ENCODE results near the gene CAPRIN1. TPM values are rescaled to one million over a fixed set of nuclear protein-coding genes. Genes with fewer than 3 reads are reported as not detected.

CAPRIN1 gene
- total and polyA plus RNA-seq, 2 of the 8 experiments (the other 6 are each of a cell fraction or from before 2014, with no cell fraction given), result 221 to 317 TPM

DNA sequence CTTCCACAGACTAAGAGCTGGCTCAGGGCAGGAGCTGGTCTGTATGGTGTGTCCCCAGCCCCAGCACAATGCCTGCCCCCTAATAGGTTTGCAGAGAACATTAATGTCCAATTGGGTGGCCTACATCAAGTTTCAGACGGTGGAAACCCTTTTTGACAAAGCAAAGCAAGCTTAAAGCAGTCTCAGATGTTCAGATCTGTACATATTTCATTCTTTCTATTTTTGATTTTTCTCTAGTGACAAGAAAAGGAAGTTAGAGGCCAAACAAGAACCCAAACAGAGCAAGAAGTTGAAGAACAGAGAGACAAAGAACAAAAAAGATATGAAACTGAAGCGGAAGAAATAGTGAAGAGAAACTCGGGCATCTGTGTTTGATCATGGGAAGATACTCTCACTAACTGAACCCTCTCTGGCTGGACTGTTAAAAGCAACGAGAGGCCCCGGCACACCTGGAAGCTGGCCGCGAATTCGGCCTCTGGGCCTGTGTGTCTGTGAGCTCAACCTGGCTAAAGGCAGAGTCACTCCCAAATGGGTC lies 94.4 kb downstream of the CAPRIN1 start:
- Histone ChIP-seq H2AK5ac (ENCODE audit: low read depth, low read length) (no peak overlapping the region), H4K20me1 (replicated peaks in 1 of 2; ENCODE audit: control insufficient read depth in 1 of 2, insufficient read depth in 2 of 2, low read length in 2 of 2) (peaks cover 2 to 11% of the 10 kb centered on the region in 2 experiments), H2BK12ac (ENCODE audit: low read depth, low read length) (no peak overlapping the region), H3K79me1 (ENCODE audit: low read depth, low read length) (no peaks in the 10 kb centered on the region), H3K9ac (replicated peaks in 1 of 4; ENCODE audit: extremely low read depth in 1 of 4, low read depth in 3 of 4, low read length in 3 of 4) (no peak overlapping the region), H3K9me3 (ENCODE audit: insufficient read depth in 2 of 2, low read depth in 1 of 2, low read length in 1 of 2) (no peaks in the 10 kb centered on the region), H2BK5ac (ENCODE audit: low read depth, low read length) (no peak overlapping the region), H3K18ac (ENCODE audit: extremely low read depth, low read length) (no peak overlapping the region), H4K5ac (ENCODE audit: insufficient read length, low read depth, low read length) (no peak overlapping the region), H3K27me3 (replicated peaks in 1 of 4; ENCODE audit: control insufficient read depth in 3 of 4, extremely low read depth in 1 of 4, insufficient read depth in 3 of 4, low read length in 3 of 4) (no peaks in the 10 kb centered on the region), H3K4me1 (replicated peaks in 1 of 4; ENCODE audit: control insufficient read depth in 3 of 4, insufficient read depth in 4 of 4, low read length in 3 of 4) (no peaks in the 10 kb centered on the region), H3K36me3 (ENCODE audit: control insufficient read depth in 2 of 4, insufficient read depth in 4 of 4, low read length in 3 of 4) (peaks cover 37 to 79% (median 56%) of the 10 kb centered on the region in 4 experiments), H3K4me3 (ENCODE audit: extremely low read depth in 1 of 4, insufficient read depth in 2 of 4, low read depth in 3 of 4, low read length in 4 of 4) (no peak overlapping the region), H3K14ac (ENCODE audit: insufficient read length) (no peak overlapping the region), H3K79me2 (ENCODE audit: control insufficient read depth in 1 of 2, insufficient read depth in 2 of 2, low read length in 2 of 2) (no peaks in the 10 kb centered on the region), H3K4ac (replicated peaks; ENCODE audit: insufficient read length, low read depth, low read length) (no peak overlapping the region), H3K27ac (ENCODE audit: low read depth, low read length) (no peak overlapping the region), H3K23me2 (ENCODE audit: low read depth, low read length) (no peaks in the 10 kb centered on the region), H3K23ac (ENCODE audit: insufficient read length) (no peak overlapping the region), H3K56ac (replicated peaks; ENCODE audit: insufficient read length, low read depth, low read length) (no peak overlapping the region), H2BK120ac (replicated peaks; ENCODE audit: low read depth, low read length) (no peak overlapping the region), H4K91ac (replicated peaks; ENCODE audit: insufficient read length, low read length) (no peak overlapping the region), H4K8ac (ENCODE audit: extremely low read depth, insufficient read depth, low read length) (no peak overlapping the region), H2BK20ac (ENCODE audit: low read length) (no peak overlapping the region), H2BK15ac (ENCODE audit: low read length) (no peak overlapping the region), H2AFZ (ENCODE audit: low read length) (no peak overlapping the region), H3K4me2 (ENCODE audit: insufficient read depth in 1 of 2, low read depth in 2 of 2, low read length in 2 of 2) (no peak overlapping the region)
- ChIA-PET POLR2A (ENCODE audit: partially characterized antibody) (interaction anchor here (1.2 kb wide), 2 partner anchors 15 to 36 kb away, joined by 3 to 4 read pairs; no protein-coding TSS in a partner anchor), CTCF (ENCODE audit: partially characterized antibody) (interaction anchor here (0.6 to 1.2 kb wide), 4 partner anchors 9 to 213 kb away, joined by 3 read pairs; partner anchors contain the start of gene ABTB2)
- FAIRE-seq, result no peak
- 97% methylated on average over 8 of the region's 8 CpGs; no CpG with 5 or more reads in 1 of the 2 experiments for WGBS, 2 experiments (ENCODE audit: extremely low coverage in 1 of 2, insufficient coverage in 1 of 2, insufficient read length in 1 of 2, insufficient replicate concordance in 2 of 2, low coverage in 1 of 2, low lambda C conversion rate in 2 of 2, missing lambda C conversion rate in 1 of 2)
- no peak for DNase-seq (ENCODE audit: low read depth in 1 of 2, low spot score in 2 of 2)
- TF ChIP-seq POLR2AphosphoS5 (IDR thresholded peaks at IDR 0.05; ENCODE audit: low read depth, low read length) (no peak), JUND (IDR thresholded peaks at IDR 0.05; ENCODE audit: low read length) (no peak), MAFK (IDR thresholded peaks at IDR 0.05; ENCODE audit: low read depth, low read length) (no peak), KDM5A (IDR thresholded peaks at IDR 0.05; ENCODE audit: low read length) (no peak), RFX5 (IDR thresholded peaks at IDR 0.05; ENCODE audit: borderline replicate concordance, low read depth, low read length) (no peak), CTBP2 (IDR thresholded peaks at IDR 0.05; ENCODE audit: borderline replicate concordance, insufficient read depth, insufficient read length, low read length) (no peak), GABPA (IDR thresholded peaks at IDR 0.05; ENCODE audit: borderline replicate concordance, insufficient read depth, low read length) (no peak), RXRA (IDR thresholded peaks at IDR 0.05; ENCODE audit: insufficient read depth, low read depth, low read length) (no peak), YY1 (IDR thresholded peaks at IDR 0.05; ENCODE audit: low read depth, low read length) (no peak), GTF2F1 (IDR thresholded peaks at IDR 0.05; ENCODE audit: borderline replicate concordance, low read depth, low read length) (no peak), CBX8 (IDR thresholded peaks at IDR 0.05; ENCODE audit: borderline replicate concordance, low read depth, low read length) (no peak), BCL11A (IDR thresholded peaks at IDR 0.05; ENCODE audit: low read depth in 2 of 2, low read length in 2 of 2) (no peak), HDAC2 (IDR thresholded peaks at IDR 0.05; ENCODE audit: borderline replicate concordance in 1 of 2, low read depth in 2 of 2, low read length in 2 of 2) (no peak), TBP (IDR thresholded peaks at IDR 0.05; ENCODE audit: low read depth, low read length) (no peak)
